COLO668 (cell line): ENCODE results near the gene FAM168A.

Source experiments
- DNase-seq: peaks from one replicate; lab custom pipeline; 2025; ENCODE audit not compliant: unreplicated experiment; lab: John Stamatoyannopoulos, UW

FAM168A gene, protein sequence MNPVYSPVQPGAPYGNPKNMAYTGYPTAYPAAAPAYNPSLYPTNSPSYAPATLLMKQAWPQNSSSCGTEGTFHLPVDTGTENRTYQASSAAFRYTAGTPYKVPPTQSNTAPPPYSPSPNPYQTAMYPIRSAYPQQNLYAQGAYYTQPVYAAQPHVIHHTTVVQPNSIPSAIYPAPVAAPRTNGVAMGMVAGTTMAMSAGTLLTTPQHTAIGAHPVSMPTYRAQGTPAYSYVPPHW

DNA sequence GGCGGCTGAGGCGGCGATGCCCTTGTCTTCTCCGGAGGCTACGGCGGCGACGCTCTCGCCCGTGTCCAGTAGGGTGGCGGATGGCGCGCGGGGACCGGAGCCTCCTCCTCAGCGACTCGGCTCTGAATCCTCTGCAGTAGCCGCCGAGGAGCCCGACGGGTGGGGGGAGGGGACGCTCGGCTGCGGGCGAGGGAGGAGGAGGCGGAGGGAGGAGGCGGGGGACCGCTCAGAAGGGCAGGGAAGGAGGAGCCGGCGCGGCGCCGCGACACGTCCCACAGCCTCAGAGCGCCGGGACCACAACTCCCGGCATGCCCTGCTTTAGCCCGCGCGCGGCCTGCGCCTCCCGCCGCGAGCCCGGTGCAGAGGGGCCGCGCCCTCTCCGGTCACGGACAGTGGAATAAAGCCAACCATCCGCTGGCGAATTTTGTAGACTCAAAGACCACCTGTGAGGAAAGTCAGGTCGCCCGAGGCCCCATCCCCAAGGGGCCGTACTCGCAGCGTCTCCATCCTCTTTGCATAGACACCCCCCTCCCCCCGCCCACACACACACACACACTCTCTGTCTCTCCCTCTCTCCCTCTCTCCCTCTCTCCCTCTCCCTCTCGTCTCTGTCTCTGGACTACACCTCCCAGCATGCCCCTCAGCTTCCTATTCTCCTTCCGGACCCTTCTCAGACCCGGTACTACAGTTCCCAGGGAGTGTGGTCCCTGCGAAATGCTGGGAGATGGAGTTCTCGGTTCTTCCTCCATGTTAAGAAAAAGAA, at the start of gene FAM168A:
Gene FAM168A, minus strand, starts transcription at position 157 of the 763 bp plus-strand sequence. CDS start 129,638 bp downstream, outside the sequence.
- DNase-seq: peak; percentile 94

GRCh38 chr11:73647459-73648100, 49.7 kb upstream of the FAM168A start:
- DNase-seq: peak; percentile 95

DNA sequence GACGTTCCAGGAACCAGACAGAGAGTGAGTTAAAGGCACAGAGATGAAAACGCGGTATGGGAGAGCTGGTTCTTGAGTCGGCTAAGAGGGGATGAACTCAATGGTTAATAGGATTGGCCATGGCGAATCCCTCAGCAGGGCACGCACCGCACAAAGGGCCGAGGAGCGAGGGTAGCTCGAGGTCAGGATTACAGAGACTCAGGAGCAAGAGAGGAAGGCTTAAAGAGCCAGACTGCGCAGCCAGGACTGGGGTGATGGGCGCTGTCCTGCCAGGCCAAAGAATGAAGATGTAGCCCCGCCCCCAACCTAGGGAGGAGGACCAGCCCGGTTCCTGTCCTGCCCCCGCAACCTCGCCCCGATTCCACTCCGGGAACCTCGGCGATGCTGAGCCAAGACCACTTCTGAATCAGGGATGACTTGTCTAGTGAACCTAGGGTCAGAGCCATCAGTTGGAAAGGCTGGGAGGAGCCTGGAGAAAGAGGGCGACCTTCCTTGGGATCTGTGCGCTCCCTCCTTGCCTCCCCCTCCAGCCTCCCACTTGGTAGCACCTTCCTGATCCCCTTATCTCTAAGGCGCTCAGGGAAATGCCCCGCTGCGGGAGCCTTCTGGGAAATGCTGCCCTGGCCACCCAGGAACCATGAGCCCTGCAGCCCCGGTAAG, 48.2 kb upstream of the FAM168A start, which contains the start of gene PLEKHB1:
Gene PLEKHB1, plus strand, starts transcription at position 610 of the 660 bp plus-strand sequence. Its CDS starts 28 bp downstream, at position 638.
- DNase-seq: no peak

GRCh38 chr11:73645121-73645969, 47.4 kb upstream of the FAM168A start:
- no peak for DNase-seq

- DNase-seq: no peak
Measured at GRCh38 chr11:73641668-73642067, 43.8 kb upstream of the FAM168A start.

GRCh38 chr11:73640592-73640991, 42.7 kb upstream of the FAM168A start:
- DNase-seq: no peak

DNA sequence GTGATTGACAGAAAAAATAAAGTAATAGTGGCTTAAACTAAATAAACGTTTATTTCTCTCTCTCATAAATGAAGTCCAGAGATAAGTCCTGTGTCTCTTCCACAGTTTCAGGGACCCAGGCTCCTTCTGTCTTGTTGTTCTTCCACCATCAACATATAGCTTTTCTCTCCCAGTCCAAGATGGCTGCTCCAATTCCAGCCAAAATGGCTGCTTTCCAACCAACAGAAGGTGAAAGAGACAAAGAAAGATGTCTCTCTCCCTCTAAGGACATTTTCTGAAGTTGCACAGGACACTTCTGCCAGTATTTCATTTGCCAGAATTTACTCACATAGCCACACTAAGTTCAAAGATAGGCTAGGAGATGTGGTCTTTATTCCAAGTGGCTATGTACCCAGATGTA, 39.1 kb upstream of the FAM168A start:
- no peak for DNase-seq

- DNase-seq: no peak
Measured at GRCh38 chr11:73636249-73636648, 38.3 kb upstream of the FAM168A start.

- DNase-seq: no peak
Measured at GRCh38 chr11:73635721-73636120, 37.8 kb upstream of the FAM168A start.

GRCh38 chr11:73633999-73634398, 36.1 kb upstream of the FAM168A start:
- no peak for DNase-seq

DNA sequence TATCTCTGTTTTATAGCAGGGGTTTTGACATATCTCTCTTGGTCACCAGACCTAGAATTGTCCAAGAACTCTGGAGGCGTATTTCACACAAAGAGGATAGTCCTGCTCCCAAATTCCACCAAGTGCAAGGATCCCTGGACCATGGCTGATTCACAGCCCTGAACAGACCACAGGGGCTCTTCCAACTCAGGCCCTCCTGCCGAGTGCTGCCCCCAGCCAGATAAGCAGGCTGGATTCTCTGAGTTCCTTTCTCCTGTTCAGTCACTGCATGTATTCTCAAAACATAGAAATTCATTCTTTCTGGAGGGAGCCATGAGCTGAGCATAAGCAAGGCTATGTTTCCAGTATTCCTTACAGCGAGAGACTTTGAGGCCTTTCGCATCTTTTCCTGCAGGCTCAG, 35.1 kb upstream of the FAM168A start:
- no peak for DNase-seq

DNA sequence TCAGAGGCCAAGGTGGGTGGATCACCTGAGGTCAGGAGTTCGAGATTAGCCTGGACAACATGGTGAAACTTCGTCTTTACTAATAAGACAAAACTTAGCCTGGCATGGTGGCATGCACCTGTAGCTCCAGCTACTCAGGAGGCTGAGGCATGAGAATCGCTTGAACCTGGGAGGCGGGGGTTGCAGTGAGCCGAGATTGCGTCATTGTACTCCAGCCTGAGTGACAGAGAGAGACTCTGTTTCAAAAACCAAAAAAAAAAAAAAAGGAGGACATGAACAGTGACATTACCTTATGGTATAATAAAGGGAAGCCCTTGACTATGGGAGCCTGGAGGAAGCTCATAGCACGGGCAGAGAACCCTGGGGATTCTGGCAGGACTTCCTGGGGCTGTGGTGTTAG, 32.0 kb upstream of the FAM168A start:
- DNase-seq: no peak

DNA sequence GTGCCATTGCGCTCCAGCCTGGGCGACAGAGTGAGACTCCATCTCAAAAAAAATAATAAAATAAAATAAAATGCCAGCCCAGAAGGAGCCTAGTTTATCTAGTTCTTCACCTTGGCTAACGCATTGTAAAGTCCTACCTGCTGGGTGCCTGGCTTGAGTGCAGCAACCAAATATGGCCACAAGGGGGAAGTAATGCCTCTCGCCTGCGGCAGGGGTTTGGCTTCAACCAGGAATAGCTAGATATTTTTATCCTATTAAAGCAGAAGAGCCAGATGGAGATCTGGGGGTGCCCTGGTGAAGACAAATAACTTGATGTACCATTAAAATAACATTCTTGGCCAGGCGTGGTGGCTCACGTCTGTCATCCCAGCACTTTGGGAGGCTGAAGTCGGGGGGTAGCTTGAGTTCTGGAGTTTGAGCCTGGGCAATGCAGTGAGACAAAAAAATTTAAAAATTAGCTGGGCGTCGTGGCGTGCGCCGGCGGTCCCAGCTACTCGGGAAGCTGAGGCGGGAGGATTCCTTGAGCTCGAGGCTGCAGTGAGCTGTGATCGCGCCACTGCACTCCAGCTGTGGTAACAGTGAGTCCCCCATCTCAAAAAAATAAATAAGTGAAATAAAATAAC, 27.9 kb upstream of the FAM168A start:
- peak; percentile 53 for DNase-seq

- no peak for DNase-seq
Measured at GRCh38 chr11:73623686-73624085, 25.8 kb upstream of the FAM168A start.

DNA sequence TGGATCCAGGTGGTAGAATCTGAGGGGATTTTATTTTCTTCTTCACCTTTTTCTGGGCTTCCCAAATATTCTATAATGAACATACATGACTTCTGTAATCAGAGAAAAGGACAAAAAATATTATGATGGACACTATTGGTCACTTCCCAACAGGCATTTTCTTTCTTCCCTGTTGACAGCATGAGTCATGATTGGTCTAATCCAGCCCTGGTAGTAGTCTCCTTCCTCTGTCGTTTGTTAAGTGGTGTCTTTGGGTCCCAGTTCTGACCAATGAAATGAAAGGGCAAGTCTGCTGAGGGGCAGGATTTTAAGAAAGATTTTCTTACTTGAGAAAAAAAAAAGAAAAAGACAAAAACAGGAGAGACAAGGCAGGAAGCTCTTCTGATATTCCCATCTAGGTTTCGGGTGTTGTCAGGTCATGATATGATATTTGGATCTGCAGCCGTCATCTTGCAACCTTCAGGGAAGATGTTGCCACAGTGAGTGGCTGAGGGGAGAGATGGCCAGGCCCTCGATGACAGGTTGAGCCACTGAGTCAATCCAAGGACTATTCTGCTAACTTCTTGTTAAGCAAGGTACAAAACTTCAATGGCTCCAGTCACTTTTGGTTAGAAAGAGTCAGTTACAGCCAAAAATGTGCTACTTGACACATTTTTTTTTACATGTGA, 25.1 kb upstream of the FAM168A start:
- DNase-seq: no peak

DNA sequence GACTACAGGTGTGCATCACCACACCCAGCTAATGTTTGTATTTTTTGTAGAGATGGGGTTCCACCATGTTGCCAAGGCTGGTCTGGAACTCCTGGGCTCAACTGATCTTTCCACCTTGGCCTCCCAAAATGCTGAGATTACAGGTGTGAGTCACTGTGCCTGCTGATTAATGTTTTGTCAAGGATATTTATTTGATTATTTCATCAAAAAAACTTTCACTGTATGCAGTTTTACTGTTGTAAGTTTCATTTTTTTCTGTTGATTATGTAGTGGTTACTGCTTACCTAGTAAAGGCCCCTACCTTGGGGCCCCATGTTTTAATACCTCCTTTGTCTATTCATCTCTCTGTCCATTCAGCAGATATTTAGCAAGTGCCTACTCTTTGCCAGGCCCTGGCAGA, 16.7 kb upstream of the FAM168A start:
- no peak for DNase-seq

GRCh38 chr11:73612601-73613140, 14.8 kb upstream of the FAM168A start:
- DNase-seq: no peak

GRCh38 chr11:73598719-73599379, 937 bp upstream of the FAM168A start:
- no peak for DNase-seq
